Neural crest cell (in vitro differentiated cells): ENCODE results near the gene S1PR1. TPM values are rescaled to one million over a fixed set of nuclear protein-coding genes. Genes with fewer than 3 reads are reported as not detected.
"Not testable (repeated sequence)": the region's sequence is repeated elsewhere in the genome, so short reads cannot be mapped to it uniquely, and the experiment has no call there.

Experiments
- DNase-seq: peaks from one replicate; pipeline ENCODE4 v3.0.0; 2021; ENCODE audit warnings: low read depth, mixed read lengths, low spot score
- H3K27ac Mint-ChIP-seq: one replicate; pipeline ENCODE4 v1.8.0; 2021; ENCODE audit warnings: mild to moderate bottlenecking, mixed read lengths; ENCODE audit not compliant: unreplicated experiment
- H3K27me3 Mint-ChIP-seq: 2 replicates; pipeline ENCODE4 v1.8.0; 2021; ENCODE audit warnings: low read depth, mild to moderate bottlenecking, mixed read lengths
- H3K36me3 Mint-ChIP-seq: 2 replicates; pipeline ENCODE4 v1.8.0; 2021; ENCODE audit warnings: low read depth, mild to moderate bottlenecking, mixed read lengths
- H3K4me1 Mint-ChIP-seq: 2 replicates; pipeline ENCODE4 v1.8.0; 2021; ENCODE audit warnings: mixed read lengths
- H3K4me3 Mint-ChIP-seq: one replicate; pipeline ENCODE4 v1.8.0; 2021; ENCODE audit warnings: mild to moderate bottlenecking, mixed read lengths
- H3K9me3 Mint-ChIP-seq: 2 replicates; pipeline ENCODE4 v1.8.0; 2021; ENCODE audit warnings: mixed read lengths
- CTCF ChIP-seq: fragments of 200-600 bp; sonication (generic); conservative IDR thresholded peaks from 2 replicates; pipeline ENCODE4 v1.5.0; 2021; ENCODE audit warnings: antibody characterized with exemption, mild to moderate bottlenecking
- total RNA-seq: library from RNA; stranded (reverse); gene quantifications from 2 replicates; pipeline ENCODE4 v1.2.1, GENCODE V29; 2021

S1PR1 gene
- total RNA-seq, 1 donor from 2014 or later, result 21.6 TPM

GRCh38 chr1:101221945-101222429 is 14.8 kb upstream of the S1PR1 start:
- Mint-ChIP-seq H3K9me3 (no peaks in the 10 kb centered on the region), H3K27me3 (no peaks in the 10 kb centered on the region), H3K4me3 (no peak overlapping the region), H3K27ac (no peak overlapping the region), H3K4me1 (peaks cover 9% of the 10 kb centered on the region), H3K36me3 (no peaks in the 10 kb centered on the region)
- DNase-seq, result no peak
- no peak for TF ChIP-seq CTCF

GRCh38 chr1:101227837-101228236 is 9.0 kb upstream of the S1PR1 start:
- no peak overlapping the region for H3K27ac Mint-ChIP-seq
- no peak for TF ChIP-seq CTCF
- no peaks in the 10 kb centered on the region for H3K36me3 Mint-ChIP-seq
- no peak for DNase-seq
- peaks cover 2% of the 10 kb centered on the region for H3K9me3 Mint-ChIP-seq
- H3K4me3 Mint-ChIP-seq, result no peak overlapping the region
- peaks cover 30% of the 10 kb centered on the region for H3K27me3 Mint-ChIP-seq
- no peaks in the 10 kb centered on the region for H3K4me1 Mint-ChIP-seq

GRCh38 chr1:101228424-101229134 is 8.2 kb upstream of the S1PR1 start:
- no peak for TF ChIP-seq CTCF
- Mint-ChIP-seq H3K4me3 (no peak overlapping the region), H3K36me3 (no peaks in the 10 kb centered on the region), H3K27ac (no peak overlapping the region), H3K4me1 (no peaks in the 10 kb centered on the region), H3K9me3 (peaks cover 2% of the 10 kb centered on the region), H3K27me3 (peaks cover 34% of the 10 kb centered on the region)
- no peak for DNase-seq

- Mint-ChIP-seq H3K4me1 (peaks cover 19% of the 10 kb centered on the region), H3K27me3 (peaks cover 63% of the 10 kb centered on the region), H3K4me3 (peak overlapping the region; percentile 12)
- H3K9me3 Mint-ChIP-seq, H3K36me3 Mint-ChIP-seq, H3K27ac Mint-ChIP-seq, DNase-seq: not testable (repeated sequence)
Observed at GRCh38 chr1:101232182-101232581, 4.6 kb upstream of the S1PR1 start.

- peak overlapping the region; percentile 56 for H3K4me3 Mint-ChIP-seq
- H3K9me3 Mint-ChIP-seq, result peaks cover 2% of the 10 kb centered on the region
- no peak for TF ChIP-seq CTCF
- H3K27me3 Mint-ChIP-seq, result peaks cover 68% of the 10 kb centered on the region
- peaks cover 24% of the 10 kb centered on the region for H3K4me1 Mint-ChIP-seq
- no peak for DNase-seq
- H3K36me3 Mint-ChIP-seq, result no peaks in the 10 kb centered on the region
- no peak overlapping the region for H3K27ac Mint-ChIP-seq
Observed at GRCh38 chr1:101233495-101233894, 3.3 kb upstream of the S1PR1 start.

DNA sequence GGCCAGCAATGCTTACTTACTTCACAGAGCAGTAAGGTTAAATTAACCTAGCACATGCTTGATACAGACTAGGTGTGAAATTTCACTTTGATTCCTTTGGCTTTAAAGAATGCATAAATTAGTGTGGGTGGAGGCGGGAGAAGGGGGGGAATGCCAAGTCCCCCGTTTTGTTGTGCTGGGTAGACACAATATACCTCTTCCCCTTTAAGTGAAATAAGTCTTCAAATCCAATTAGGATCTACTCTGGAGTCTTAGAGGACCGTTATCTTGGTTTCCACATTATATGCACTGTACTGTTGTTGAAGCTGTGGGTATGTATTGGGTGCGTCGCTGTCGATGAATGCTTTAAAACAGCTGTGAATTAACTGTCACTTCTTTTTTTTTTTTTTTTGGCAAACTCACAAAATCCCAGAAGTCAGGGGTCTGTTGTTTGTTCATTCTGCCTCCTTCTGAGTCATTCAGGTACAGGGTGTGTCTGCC is 1.6 kb upstream of the S1PR1 start:
- Mint-ChIP-seq H3K27ac (no peak overlapping the region), H3K4me3 (peak overlapping the region; percentile 90), H3K36me3 (peaks cover 7% of the 10 kb centered on the region), H3K4me1 (peaks cover 37% of the 10 kb centered on the region), H3K27me3 (peaks cover 62% of the 10 kb centered on the region), H3K9me3 (peaks cover 2% of the 10 kb centered on the region)
- DNase-seq, result no peak
- no peak for TF ChIP-seq CTCF
